Measurements from ENCODE around the gene SLC25A47. TPM values are rescaled to one million over a fixed set of nuclear protein-coding genes. Genes with fewer than 3 reads are reported as not detected.

SLC25A47 gene
- not detected for total RNA-seq

GRCh38 chr14:100323121-100323941 is at the start of gene SLC25A47:
Gene SLC25A47 (plus strand): TSS chr14:100323339. CDS start chr14:100323415, 76 bp downstream.
- CTCF ChIA-PET: no interaction called here

GRCh38 chr14:100274250-100274649 is 48.9 kb upstream of the SLC25A47 start:
- ChIA-PET POLR2A (no interaction called here), CTCF (interaction anchor here (1.0 kb wide), 2 partner anchors 9 to 371 kb away, joined by 4 read pairs; no protein-coding TSS in a partner anchor)

More at GRCh38 chr14:100323121-100323941, at the start of gene SLC25A47:
- POLR2A ChIA-PET: no interaction called here

GRCh38 chr14:100275214-100275613 is 47.9 kb upstream of the SLC25A47 start:
- ChIA-PET POLR2A (no interaction called here), CTCF (no interaction called here)

GRCh38 chr14:100278702-100279101 is 44.4 kb upstream of the SLC25A47 start:
- ChIA-PET POLR2A (interaction anchor here (0.6 kb wide), 1 partner anchor 38 kb away, joined by 3 read pairs; no protein-coding TSS in a partner anchor), CTCF (interaction anchor here (0.5 to 1.6 kb wide), 4 partner anchors 36 to 1009 kb away, joined by 3 to 5 read pairs (median 3); no protein-coding TSS in a partner anchor)

- ChIA-PET POLR2A (interaction anchor here (0.6 kb wide), 1 partner anchor 38 kb away, joined by 3 read pairs; no protein-coding TSS in a partner anchor), CTCF (interaction anchor here (0.5 to 1.6 kb wide), 3 partner anchors 37 to 1010 kb away, joined by 3 to 5 read pairs (median 3); no protein-coding TSS in a partner anchor)
Observed at GRCh38 chr14:100279133-100279532, 44.0 kb upstream of the SLC25A47 start.

GRCh38 chr14:100279563-100279962 is 43.6 kb upstream of the SLC25A47 start:
- ChIA-PET POLR2A (interaction anchor here (0.6 kb wide), 1 partner anchor 37 kb away, joined by 3 read pairs; no protein-coding TSS in a partner anchor), CTCF (interaction anchor here (1.6 kb wide), 1 partner anchor 38 kb away, joined by 5 read pairs; no protein-coding TSS in a partner anchor)

- ChIA-PET POLR2A (no interaction called here), CTCF (interaction anchor here (2.0 kb wide), 1 partner anchor 9 kb away, joined by 5 read pairs; no protein-coding TSS in a partner anchor)
Observed at GRCh38 chr14:100281286-100282082, 41.7 kb upstream of the SLC25A47 start.

GRCh38 chr14:100282083-100282350 is 41.1 kb upstream of the SLC25A47 start:
- POLR2A ChIA-PET: no interaction called here
- CTCF ChIA-PET: interaction anchor here (2.0 kb wide), 1 partner anchor 9 kb away, joined by 5 read pairs; no protein-coding TSS in a partner anchor

- ChIA-PET POLR2A (interaction anchor here (0.6 kb wide), 2 partner anchors 21 to 65 kb away, joined by 4 to 6 read pairs; no protein-coding TSS in a partner anchor), CTCF (interaction anchor here (0.8 to 2.0 kb wide), 4 partner anchors 10 to 95 kb away, joined by 3 to 6 read pairs (median 4); no protein-coding TSS in a partner anchor)
Observed at GRCh38 chr14:100282766-100283419, 40.2 kb upstream of the SLC25A47 start.

GRCh38 chr14:100283436-100283835 is 39.7 kb upstream of the SLC25A47 start:
- ChIA-PET CTCF (interaction anchor here (0.8 to 2.0 kb wide), 5 partner anchors 11 to 94 kb away, joined by 3 to 6 read pairs (median 4); no protein-coding TSS in a partner anchor), POLR2A (interaction anchor here (0.6 kb wide), 1 partner anchor 21 kb away, joined by 4 read pairs; no protein-coding TSS in a partner anchor)

- POLR2A ChIA-PET: no interaction called here
- CTCF ChIA-PET: interaction anchor here (0.7 to 2.4 kb wide), 8 partner anchors 8 to 93 kb away, joined by 3 to 7 read pairs (median 4); no protein-coding TSS in a partner anchor
Observed at GRCh38 chr14:100283984-100284881, 38.9 kb upstream of the SLC25A47 start.

- ChIA-PET CTCF (interaction anchor here (0.6 to 2.7 kb wide), 22 partner anchors 9 to 221 kb away, joined by 3 to 15 read pairs (median 4); partner anchors contain the start of gene SLC25A29), POLR2A (interaction anchor here (0.5 to 1.0 kb wide), 2 partner anchors 90 to 226 kb away, joined by 3 read pairs; a partner anchor contains a TSS)
Observed at GRCh38 chr14:100285021-100285912, 37.9 kb upstream of the SLC25A47 start.

GRCh38 chr14:100285913-100286400 is 37.2 kb upstream of the SLC25A47 start:
- ChIA-PET POLR2A (interaction anchor here (0.5 to 1.0 kb wide), 2 partner anchors 90 to 286 kb away, joined by 3 read pairs; a partner anchor contains a TSS), CTCF (interaction anchor here (0.6 to 2.7 kb wide), 21 partner anchors 9 to 222 kb away, joined by 3 to 15 read pairs (median 4); partner anchors contain the start of gene SLC25A29)

GRCh38 chr14:100286484-100287191 is 36.5 kb upstream of the SLC25A47 start:
- POLR2A ChIA-PET: interaction anchor here (0.5 kb wide), 1 partner anchor 287 kb away, joined by 3 read pairs; no protein-coding TSS in a partner anchor
- CTCF ChIA-PET: interaction anchor here (1.0 to 2.7 kb wide), 15 partner anchors 8 to 91 kb away, joined by 3 to 15 read pairs (median 5); partner anchors contain the start of gene SLC25A29

GRCh38 chr14:100287202-100287997 is 35.7 kb upstream of the SLC25A47 start:
- CTCF ChIA-PET: interaction anchor here (1.1 to 2.7 kb wide), 4 partner anchors 7 to 90 kb away, joined by 3 to 15 read pairs (median 8); no protein-coding TSS in a partner anchor
- POLR2A ChIA-PET: no interaction called here
